WTC11 (cell line): ENCODE results near the gene QRFP. TPM values are rescaled to one million over a fixed set of nuclear protein-coding genes. Genes with fewer than 3 reads are reported as not detected.

Source experiments
- ATAC-seq: fragments of 200-7000 bp; cut with Tn5 transposase; 2 replicates; pipeline ENCODE4 v1.10.0; 2021; ENCODE audit warnings: mild to moderate bottlenecking, moderate library complexity
- CTCF ChIA-PET: fragments of 300-600 bp; sonication (Branson Sonifier 250); formaldehyde crosslinking; loops from one replicate; lab custom pipeline; 2021; ENCODE audit warnings: antibody characterized with exemption; lab: Charles Lee
- POLR2A ChIA-PET: fragments of 350-600 bp; sonication (Branson Sonifier 250); formaldehyde crosslinking; loops from one replicate; lab custom pipeline; 2021; ENCODE audit warnings: antibody characterized with exemption; lab: Charles Lee
- DNase-seq: peaks from one replicate; pipeline ENCODE4 v3.0.0; 2021; ENCODE audit warnings: low spot score
- H3K27ac Mint-ChIP-seq: 2 replicates; pipeline ENCODE4 v1.8.0; 2021; ENCODE audit warnings: mixed read lengths
- H3K27me3 Mint-ChIP-seq: 2 replicates; pipeline ENCODE4 v1.8.0; 2021; ENCODE audit warnings: low read depth, mild to moderate bottlenecking, moderate library complexity, mixed read lengths
- H3K36me3 Mint-ChIP-seq: 2 replicates; pipeline ENCODE4 v1.8.0; 2021; ENCODE audit warnings: mixed read lengths
- H3K4me1 Mint-ChIP-seq: 2 replicates; pipeline ENCODE4 v1.8.0; 2022; ENCODE audit warnings: mixed read lengths
- H3K4me3 Mint-ChIP-seq: 2 replicates; pipeline ENCODE4 v1.8.0; 2021; ENCODE audit warnings: mild to moderate bottlenecking, moderate library complexity, mixed read lengths
- H3K9me3 Mint-ChIP-seq: 2 replicates; pipeline ENCODE4 v1.8.0; 2021; ENCODE audit warnings: mixed read lengths
- ATF1 ChIP-seq: sonication (generic); formaldehyde crosslinking; IDR thresholded peaks from 2 replicates; pipeline ENCODE4 v1.8.1; 2023; ENCODE audit warnings: mild to moderate bottlenecking, moderate library complexity, missing genetic modification reagents
- ATF6 ChIP-seq: sonication (generic); formaldehyde crosslinking; IDR thresholded peaks from 2 replicates; pipeline ENCODE4 v1.8.1; 2023; ENCODE audit warnings: mild to moderate bottlenecking, missing genetic modification reagents
- CBFB ChIP-seq: sonication (generic); formaldehyde crosslinking; IDR thresholded peaks from 2 replicates; pipeline ENCODE4 v1.8.1; 2022; ENCODE audit warnings: mild to moderate bottlenecking, low read depth, missing genetic modification reagents
- CTCF ChIP-seq: fragments of 200-600 bp; IDR thresholded peaks from 2 replicates; pipeline ENCODE4 v1.8.0; 2022; ENCODE audit warnings: antibody characterized with exemption
- EMX1 ChIP-seq: fragments of 250-450 bp; sonication (Bioruptor Pico); IDR thresholded peaks from 2 replicates; pipeline ENCODE4 v1.8.0; 2021; ENCODE audit warnings: mild to moderate bottlenecking
- FOXP1 ChIP-seq: sonication (generic); formaldehyde crosslinking; IDR thresholded peaks from 2 replicates; pipeline ENCODE4 v1.8.0; 2022; ENCODE audit warnings: missing genetic modification reagents, mild to moderate bottlenecking, moderate library complexity, borderline replicate concordance
- HMGA2 ChIP-seq: fragments of 250-450 bp; sonication (Bioruptor Pico); IDR thresholded peaks from 2 replicates; pipeline ENCODE4 v1.4.0; 2021; ENCODE audit warnings: mild to moderate bottlenecking, moderate library complexity
- IRF1 ChIP-seq: sonication (generic); formaldehyde crosslinking; IDR thresholded peaks from 2 replicates; pipeline ENCODE4 v1.8.0; 2023; ENCODE audit warnings: missing genetic modification reagents
- MYBL2 ChIP-seq: sonication (generic); formaldehyde crosslinking; IDR thresholded peaks from 2 replicates; pipeline ENCODE4 v1.8.1; 2023; ENCODE audit warnings: mild to moderate bottlenecking, moderate library complexity, missing genetic modification reagents
- OVOL2 ChIP-seq: fragments of 250-450 bp; sonication (Bioruptor Pico); IDR thresholded peaks from 2 replicates; pipeline ENCODE4 v1.9.0; 2021; ENCODE audit warnings: mild to moderate bottlenecking, borderline replicate concordance
- RORB ChIP-seq: fragments of 250-450 bp; sonication (Bioruptor Pico); IDR thresholded peaks from 2 replicates; pipeline ENCODE4 v1.9.0; 2021; ENCODE audit warnings: mild to moderate bottlenecking
- SMAD4 ChIP-seq: sonication (generic); formaldehyde crosslinking; IDR thresholded peaks from 2 replicates; pipeline ENCODE4 v1.8.0; 2022; ENCODE audit warnings: mild to moderate bottlenecking, missing genetic modification reagents
- TEAD4 ChIP-seq: sonication (generic); formaldehyde crosslinking; IDR thresholded peaks from 2 replicates; pipeline ENCODE4 v1.8.0; 2022; ENCODE audit warnings: mild to moderate bottlenecking, missing genetic modification reagents
- TP53 ChIP-seq: sonication (generic); formaldehyde crosslinking; IDR thresholded peaks from 2 replicates; pipeline ENCODE4 v1.8.1; 2023; ENCODE audit warnings: mild to moderate bottlenecking, missing genetic modification reagents
- ZNF219 ChIP-seq: sonication (generic); formaldehyde crosslinking; IDR thresholded peaks from 2 replicates; pipeline ENCODE4 v1.8.0; 2023; ENCODE audit warnings: missing genetic modification reagents, mild to moderate bottlenecking, borderline replicate concordance
- ZNF317 ChIP-seq: sonication (generic); formaldehyde crosslinking; IDR thresholded peaks from 2 replicates; pipeline ENCODE4 v1.8.1; 2023; ENCODE audit warnings: low read depth, mild to moderate bottlenecking, moderate library complexity, missing genetic modification reagents, borderline replicate concordance
- ZNF512 ChIP-seq: sonication (generic); formaldehyde crosslinking; IDR thresholded peaks from 2 replicates; pipeline ENCODE4 v1.8.1; 2022; ENCODE audit warnings: missing genetic modification reagents, borderline replicate concordance
- ZNF532 ChIP-seq: fragments of 250-450 bp; sonication (Bioruptor Pico); IDR thresholded peaks from 2 replicates; pipeline ENCODE4 v1.9.0; 2021; ENCODE audit warnings: mild to moderate bottlenecking, borderline replicate concordance
- total RNA-seq: library from RNA; stranded (reverse); gene quantifications from 3 replicates; pipeline ENCODE4 v1.2.3, GENCODE V29; 2021

The QRFP gene
- total RNA-seq, 1 experiment from 2014 or later: not detected

GRCh38 chr9:130914417-130915095 is 17.9 kb upstream of the QRFP start:
- peak; percentile 58 for ATAC-seq
- no peak for DNase-seq
- no peaks in the 10 kb centered on the region for H3K9me3 Mint-ChIP-seq

GRCh38 chr9:130913599-130914416 is 17.2 kb upstream of the QRFP start:
- peaks cover 9% of the 10 kb centered on the region for H3K4me1 Mint-ChIP-seq
- H3K27ac Mint-ChIP-seq: peak overlapping the region; percentile 85
- ATAC-seq (peak; percentile 15), DNase-seq (no peak)
- ChIA-PET CTCF (interaction anchor here (0.9 to 2.4 kb wide), 8 partner anchors 21 to 144 kb away, joined by 3 to 20 read pairs (median 6); no protein-coding TSS in a partner anchor), POLR2A (interaction anchor here (0.8 to 0.9 kb wide), 2 partner anchors 28 to 78 kb away, joined by 3 to 4 read pairs; no protein-coding TSS in a partner anchor)
- H3K36me3 Mint-ChIP-seq: no peaks in the 10 kb centered on the region
- no peak overlapping the region for H3K4me3 Mint-ChIP-seq
- H3K9me3 Mint-ChIP-seq: no peaks in the 10 kb centered on the region
- no peaks in the 10 kb centered on the region for H3K27me3 Mint-ChIP-seq
- no peak for TF ChIP-seq TP53 (CRISPR knock-in tag)
- TF ChIP-seq ZNF512 (CRISPR knock-in tag): no peak
- no peak for TF ChIP-seq ZNF532 (CRISPR knock-in tag)
- no peak for TF ChIP-seq HMGA2 (CRISPR knock-in tag)
- no peak for TF ChIP-seq EMX1 (CRISPR knock-in tag)
- TF ChIP-seq TEAD4 (CRISPR knock-in tag): no peak
- no peak for TF ChIP-seq FOXP1 (CRISPR knock-in tag)

More at GRCh38 chr9:130914417-130915095, 17.9 kb upstream of the QRFP start:
- Mint-ChIP-seq H3K27me3 (no peaks in the 10 kb centered on the region), H3K4me1 (peaks cover 9% of the 10 kb centered on the region)
- TF ChIP-seq TEAD4 (CRISPR knock-in tag): no peak
- TF ChIP-seq OVOL2 (CRISPR knock-in tag): no peak
- TF ChIP-seq IRF1 (CRISPR knock-in tag): no peak
- no peak for TF ChIP-seq ATF1 (CRISPR knock-in tag)
- no peak for TF ChIP-seq CBFB (CRISPR knock-in tag)
- TF ChIP-seq ATF6: no peak
- TF ChIP-seq CTCF: no peak
- no peak for TF ChIP-seq MYBL2 (CRISPR knock-in tag)
- no peak for TF ChIP-seq SMAD4
- TF ChIP-seq ZNF219: no peak
- TF ChIP-seq RORB (CRISPR knock-in tag): no peak
- no peak for TF ChIP-seq TP53 (CRISPR knock-in tag)
- TF ChIP-seq ZNF317 (CRISPR knock-in tag): no peak
- TF ChIP-seq, all 79 proteins: peak for 0
- no peak overlapping the region for H3K4me3 Mint-ChIP-seq
- H3K36me3 Mint-ChIP-seq: no peaks in the 10 kb centered on the region
- CTCF ChIA-PET: interaction anchor here (0.5 to 2.4 kb wide), 4 partner anchors 84 to 143 kb away, joined by 3 to 20 read pairs (median 6); no protein-coding TSS in a partner anchor
- POLR2A ChIA-PET: interaction anchor here (0.8 kb wide), 1 partner anchor 79 kb away, joined by 3 read pairs; no protein-coding TSS in a partner anchor
- no peak overlapping the region for H3K27ac Mint-ChIP-seq
